HK-2 (cell line): ENCODE results near the gene DMXL1.
"Not testable (repeated sequence)": the region's sequence is repeated elsewhere in the genome, so short reads cannot be mapped to it uniquely, and the experiment has no call there.

Experiments used
- DNase-seq: peaks from one replicate; pipeline ENCODE4 v3.0.0-alpha.2; 2018; ENCODE audit not compliant: unreplicated experiment

Gene DMXL1

GRCh38 chr5:119131530-119132304 lies 60.8 kb downstream of the DMXL1 start:
- DNase-seq = no peak

- DNase-seq = not testable (repeated sequence)
Measured at GRCh38 chr5:119135743-119136142, 64.9 kb downstream of the DMXL1 start.

GRCh38 chr5:119136666-119137318 lies 65.9 kb downstream of the DMXL1 start:
- DNase-seq = no peak

- DNase-seq = no peak
Measured at GRCh38 chr5:119153629-119154028, 82.7 kb downstream of the DMXL1 start.

GRCh38 chr5:119158144-119158543 lies 87.3 kb downstream of the DMXL1 start:
- no peak for DNase-seq

GRCh38 chr5:119161430-119161829 lies 90.5 kb downstream of the DMXL1 start:
- DNase-seq = no peak

GRCh38 chr5:119166026-119166425 lies 95.1 kb downstream of the DMXL1 start:
- DNase-seq = no peak

- no peak for DNase-seq
Measured at GRCh38 chr5:119168401-119168800, 97.5 kb downstream of the DMXL1 start.

- no peak for DNase-seq
Measured at GRCh38 chr5:119171686-119172085, 100.8 kb downstream of the DMXL1 start.

GRCh38 chr5:119174578-119175163 lies 103.8 kb downstream of the DMXL1 start:
- no peak for DNase-seq

- no peak for DNase-seq
Measured at GRCh38 chr5:119176785-119177184, 105.9 kb downstream of the DMXL1 start.

- DNase-seq = no peak
Measured at GRCh38 chr5:119177226-119177625, 106.3 kb downstream of the DMXL1 start.

- DNase-seq = no peak
Measured at GRCh38 chr5:119178435-119178834, 107.5 kb downstream of the DMXL1 start.

GRCh38 chr5:119179857-119180641 lies 109.2 kb downstream of the DMXL1 start:
- no peak for DNase-seq

GRCh38 chr5:119185512-119185911 lies 114.6 kb downstream of the DMXL1 start:
- DNase-seq = not testable (repeated sequence)

- DNase-seq = no peak
Measured at GRCh38 chr5:119187776-119188529, 117.1 kb downstream of the DMXL1 start.

GRCh38 chr5:119190470-119191095 lies 119.7 kb downstream of the DMXL1 start:
- DNase-seq = no peak

- DNase-seq = no peak
Measured at GRCh38 chr5:119191944-119192343, 121.1 kb downstream of the DMXL1 start.

- DNase-seq = no peak
Measured at GRCh38 chr5:119200795-119201194, 129.9 kb downstream of the DMXL1 start.

GRCh38 chr5:119207105-119207504 lies 136.2 kb downstream of the DMXL1 start:
- no peak for DNase-seq

- DNase-seq = no peak
Measured at GRCh38 chr5:119212026-119212425, 141.1 kb downstream of the DMXL1 start.
